ENCODE measurements around the gene LRIT2.

LRIT2 gene

GRCh38 chr10:84247496-84247895 lies 22.2 kb upstream of the LRIT2 start:
- no peak overlapping the region for H3K4me3 ChIP-seq (ENCODE audit: low read length)
- no peak for DNase-seq (ENCODE audit: low read depth, low spot score)

- no peak for DNase-seq (ENCODE audit: low read depth, low spot score)
Measured at GRCh38 chr10:84244651-84245270, 19.4 kb upstream of the LRIT2 start, which contains the start of gene RGR. RGR (plus strand) TSS chr10:84245053; CDS start chr10:84245091, 38 bp downstream.

GRCh38 chr10:84243759-84244158 lies 18.4 kb upstream of the LRIT2 start:
- no peak for DNase-seq (ENCODE audit: low read depth, low spot score)
- H3K4me3 ChIP-seq (ENCODE audit: low read length), result no peak overlapping the region

More at GRCh38 chr10:84244651-84245270, 19.4 kb upstream of the LRIT2 start, which contains the start of gene RGR:
- H3K4me3 ChIP-seq (ENCODE audit: low read length), result no peak within 1 kb of the TSS

GRCh38 chr10:84241185-84241790 lies 15.9 kb upstream of the LRIT2 start, which contains the start of gene LRIT1:
LRIT1 (minus strand) TSS chr10:84241546; CDS start chr10:84241439, 107 bp downstream.
- no peak within 1 kb of the TSS for H3K4me3 ChIP-seq (ENCODE audit: low read length)
- DNase-seq (ENCODE audit: low read depth, low spot score), result no peak

- H3K4me3 ChIP-seq (ENCODE audit: low read length), result no peak overlapping the region
- no peak for DNase-seq (ENCODE audit: low read depth, low spot score)
Measured at GRCh38 chr10:84238909-84239308, 13.6 kb upstream of the LRIT2 start.

GRCh38 chr10:84237199-84238051 lies 12.1 kb upstream of the LRIT2 start:
- H3K4me3 ChIP-seq (ENCODE audit: low read length), result no peak overlapping the region
- DNase-seq (ENCODE audit: low read depth, low spot score), result no peak

GRCh38 chr10:84236807-84237198 lies 11.5 kb upstream of the LRIT2 start:
- no peak overlapping the region for H3K4me3 ChIP-seq (ENCODE audit: low read length)
- DNase-seq (ENCODE audit: low read depth, low spot score), result no peak

- no peak for DNase-seq (ENCODE audit: low read depth, low spot score)
- H3K4me3 ChIP-seq (ENCODE audit: low read length), result no peak overlapping the region
Measured at GRCh38 chr10:84235096-84235495, 9.8 kb upstream of the LRIT2 start.

GRCh38 chr10:84234479-84234878 lies 9.1 kb upstream of the LRIT2 start:
- DNase-seq (ENCODE audit: low read depth, low spot score), result no peak

GRCh38 chr10:84233940-84234339 lies 8.6 kb upstream of the LRIT2 start:
- no peak for DNase-seq (ENCODE audit: low read depth, low spot score)
- H3K4me3 ChIP-seq (ENCODE audit: low read length), result no peak overlapping the region

More at GRCh38 chr10:84234479-84234878, 9.1 kb upstream of the LRIT2 start:
- no peak overlapping the region for H3K4me3 ChIP-seq (ENCODE audit: low read length)

- DNase-seq (ENCODE audit: low read depth, low spot score), result no peak
- H3K4me3 ChIP-seq (ENCODE audit: low read length), result no peak overlapping the region
Measured at GRCh38 chr10:84232376-84232775, 7.0 kb upstream of the LRIT2 start.

GRCh38 chr10:84230359-84230758 lies 5.0 kb upstream of the LRIT2 start:
- H3K4me3 ChIP-seq (ENCODE audit: low read length), result no peak overlapping the region
- DNase-seq (ENCODE audit: low read depth, low spot score), result no peak

- H3K4me3 ChIP-seq (ENCODE audit: low read length), result no peak overlapping the region
- no peak for DNase-seq (ENCODE audit: low read depth, low spot score)
Measured at GRCh38 chr10:84227810-84228209, 2.5 kb upstream of the LRIT2 start.

- H3K4me3 ChIP-seq (ENCODE audit: low read length), result no peak overlapping the region
- no peak for DNase-seq (ENCODE audit: low read depth, low spot score)
Measured at GRCh38 chr10:84226616-84227015, 1.3 kb upstream of the LRIT2 start.

GRCh38 chr10:84224411-84225028 lies 824 bp downstream of the LRIT2 start:
- peak; percentile 16 for DNase-seq (ENCODE audit: low read depth, low spot score)

GRCh38 chr10:84221916-84222315 lies 3.4 kb downstream of the LRIT2 start:
- DNase-seq (ENCODE audit: low read depth, low spot score), result no peak
- no peak overlapping the region for H3K4me3 ChIP-seq (ENCODE audit: low read length)

More at GRCh38 chr10:84224411-84225028, 824 bp downstream of the LRIT2 start:
- no peak overlapping the region for H3K4me3 ChIP-seq (ENCODE audit: low read length)

GRCh38 chr10:84217746-84218145 lies 7.6 kb downstream of the LRIT2 start:
- DNase-seq (ENCODE audit: low read depth, low spot score), result no peak
- H3K4me3 ChIP-seq (ENCODE audit: low read length), result no peak overlapping the region

GRCh38 chr10:84216834-84217233 lies 8.5 kb downstream of the LRIT2 start:
- no peak overlapping the region for H3K4me3 ChIP-seq (ENCODE audit: low read length)
- DNase-seq (ENCODE audit: low read depth, low spot score), result no peak

- H3K4me3 ChIP-seq (ENCODE audit: low read length), result no peak overlapping the region
- DNase-seq (ENCODE audit: low read depth, low spot score), result peak; percentile 45
Measured at GRCh38 chr10:84214612-84215235, 10.6 kb downstream of the LRIT2 start.

Measured in Jurkat, Clone E6-1 (cell line).